HCT116 (cell line): Measurements from ENCODE around the gene TGOLN2. TPM values are rescaled to one million over a fixed set of nuclear protein-coding genes. Genes with fewer than 3 reads are reported as not detected.

ENCODE experiments used
- ATAC-seq: fragments of 200-7000 bp; cut with Tn5 transposase; 2 replicates; pipeline ENCODE4 v1.9.1; 2020; ENCODE audit warnings: mild to moderate bottlenecking, moderate library complexity
- BruUV-seq: library from RNA; stranded (reverse); fragments of 400-500 nt; replicated peaks from 2 replicates; lab custom pipeline; 2021; lab: Mats Ljungman, UMichigan
- CTCF ChIA-PET: fragments of 300-600 bp; sonication (Branson Sonifier 250); formaldehyde crosslinking; loops from one replicate; lab custom pipeline; 2021; ENCODE audit warnings: antibody characterized with exemption; lab: Charles Lee
- POLR2A ChIA-PET: fragments of 300-600, 350-600 bp; sonication (Branson Sonifier 250); formaldehyde crosslinking; loops from one replicate; lab custom pipeline; 2021; ENCODE audit warnings: antibody characterized with exemption; lab: Charles Lee
- RAD21 ChIA-PET, 2 experiments: fragments of 300-600 bp; sonication (Branson Sonifier 250); formaldehyde crosslinking; loops; one replicate each; lab custom pipeline; 2023; ENCODE audit warnings: low total read pairs in 2 of 2; ENCODE audit not compliant: uncharacterized antibody in 2 of 2, unreplicated experiment in 2 of 2, low non-redundant PET in 1 of 2; lab: Charles Lee
- DNase-seq: peaks from one replicate; pipeline ENCODE4 v3.0.0-alpha.2; 2010; ENCODE audit warnings: low read depth, low spot score
- H2AFZ ChIP-seq: fragments of 200-600 bp; shearing (Covaris generic), sonication (generic); 2 replicates; pipeline ENCODE4 v1.6.1; 2017; ENCODE audit warnings: low read depth, mixed run types, mixed read lengths, antibody characterized with exemption, low read length; ENCODE audit not compliant: poor library complexity, severe bottlenecking
- H3K27ac ChIP-seq: 2 replicates; pipeline ENCODE4 v1.5.1; 2012; ENCODE audit warnings: low read depth, low read length
- H3K27me3 ChIP-seq: fragments of 200-600 bp; sonication (generic); 2 replicates; pipeline ENCODE4 v1.6.1; 2016; ENCODE audit warnings: mixed run types, low read length, mixed read lengths; ENCODE audit not compliant: insufficient read depth
- H3K36me3 ChIP-seq, 2 experiments: fragments of 200-500 bp in 1 of 2; fragments of 200-600 bp in 1 of 2; sonication (Bioruptor generic) in 1 of 2; sonication (generic) in 1 of 2; 2 replicates each; pipeline versions ENCODE4 v1.5.1 to v1.6.1; 2014 to 2016; ENCODE audit warnings: low read length in 2 of 2, inconsistent platforms in 1 of 2, mixed read lengths in 1 of 2, mixed run types in 1 of 2; ENCODE audit not compliant: insufficient read depth in 2 of 2, control insufficient read depth in 1 of 2
- H3K4me1 ChIP-seq, 2 experiments: fragments of 200-600 bp in 1 of 2; sonication (generic) in 1 of 2; 2 replicates each; pipeline versions ENCODE4 v1.5.1 to v1.6.1; 2012 to 2017; ENCODE audit warnings: low read length in 2 of 2, inconsistent platforms in 1 of 2, mild to moderate bottlenecking in 1 of 2, mixed read lengths in 1 of 2, mixed run types in 1 of 2, moderate library complexity in 1 of 2; ENCODE audit not compliant: insufficient read depth in 2 of 2, control insufficient read depth in 1 of 2
- H3K4me2 ChIP-seq: fragments of 200-600 bp; sonication (generic); 2 replicates; pipeline ENCODE4 v1.6.1; 2017; ENCODE audit warnings: mixed run types, low read length, mixed read lengths
- H3K4me3 ChIP-seq, 2 experiments: fragments of 200-600 bp in 1 of 2; sonication (generic) in 1 of 2; replicated peaks in 1 of 2; 2 replicates each; pipeline ENCODE4 v1.5.1; 2011 to 2016; ENCODE audit warnings: low read length in 2 of 2, control low read depth in 1 of 2, low read depth in 1 of 2, mild to moderate bottlenecking in 1 of 2, mixed read lengths in 1 of 2, mixed run types in 1 of 2
- H3K79me2 ChIP-seq: fragments of 200-600 bp; sonication (generic); 2 replicates; pipeline ENCODE4 v1.6.1; 2017; ENCODE audit warnings: mild to moderate bottlenecking, mixed run types, low read length, moderate library complexity, mixed read lengths; ENCODE audit not compliant: insufficient read depth
- H3K9ac ChIP-seq: fragments of 200-600 bp; sonication (generic); 2 replicates; pipeline ENCODE4 v1.6.1; 2016; ENCODE audit warnings: low read length, mixed read lengths
- H3K9me2 ChIP-seq: fragments of 200-600 bp; sonication (generic), shearing (Covaris generic); 2 replicates; pipeline ENCODE4 v1.6.1; 2017; ENCODE audit warnings: mixed run types, mild to moderate bottlenecking, moderate library complexity; ENCODE audit not compliant: insufficient read depth
- H3K9me3 ChIP-seq, 2 experiments: fragments of 200-500 bp in 1 of 2; fragments of 200-600 bp in 1 of 2; sonication (Bioruptor generic) in 1 of 2; sonication (generic) in 1 of 2; 2 replicates each; pipeline ENCODE4 v1.6.1; 2014 to 2017; ENCODE audit warnings: low read length in 2 of 2, mixed read lengths in 2 of 2, inconsistent platforms in 1 of 2, low read depth in 1 of 2, mild to moderate bottlenecking in 1 of 2, mixed run types in 1 of 2, moderate library complexity in 1 of 2; ENCODE audit not compliant: control insufficient read depth in 1 of 2, insufficient read depth in 1 of 2
- H4K20me1 ChIP-seq: fragments of 200-600 bp; sonication (generic), shearing (Covaris generic); 2 replicates; pipeline ENCODE4 v1.6.1; 2017; ENCODE audit warnings: mixed run types, mild to moderate bottlenecking, moderate library complexity; ENCODE audit not compliant: insufficient read depth
- EZH2 ChIP-seq: fragments of 200-600 bp; sonication (generic); IDR thresholded peaks from 2 replicates; pipeline ENCODE4 v1.6.1; 2017; ENCODE audit warnings: antibody characterized with exemption, mixed run types
- POLR2A ChIP-seq: IDR thresholded peaks from 2 replicates; pipeline ENCODE4 v1.7.0; 2011; ENCODE audit warnings: borderline replicate concordance; ENCODE audit not compliant: insufficient read depth, insufficient read length; ENCODE audit errors: extremely low read depth
- SP1 ChIP-seq: IDR thresholded peaks from 2 replicates; pipeline ENCODE4 v1.6.1; 2012; ENCODE audit warnings: low read depth
- YY1 ChIP-seq: IDR thresholded peaks from 2 replicates; pipeline ENCODE4 v1.6.1; 2011; ENCODE audit warnings: low read length, low read depth, moderate library complexity, mild to moderate bottlenecking; ENCODE audit not compliant: insufficient replicate concordance; ENCODE audit errors: extremely low read depth
- intact Hi-C: fragments of 100-400 bp; cut with micrococcal nuclease; formaldehyde crosslinking; loops from 2 replicates; pipeline ENCODE4 v1.10.0; 2022
- total RNA-seq: library from RNA; stranded (reverse); gene quantifications from one replicate; pipeline ENCODE4 v1.2.1, GENCODE V29; 2021; ENCODE audit not compliant: unreplicated experiment
- TF ChIP-seq, protein P1 (sequence below): IDR thresholded peaks from 2 replicates; pipeline ENCODE4 v1.6.1; 2012

Gene TGOLN2
- total RNA-seq, 1 experiment from 2014 or later, result 43.2 TPM

DNA sequence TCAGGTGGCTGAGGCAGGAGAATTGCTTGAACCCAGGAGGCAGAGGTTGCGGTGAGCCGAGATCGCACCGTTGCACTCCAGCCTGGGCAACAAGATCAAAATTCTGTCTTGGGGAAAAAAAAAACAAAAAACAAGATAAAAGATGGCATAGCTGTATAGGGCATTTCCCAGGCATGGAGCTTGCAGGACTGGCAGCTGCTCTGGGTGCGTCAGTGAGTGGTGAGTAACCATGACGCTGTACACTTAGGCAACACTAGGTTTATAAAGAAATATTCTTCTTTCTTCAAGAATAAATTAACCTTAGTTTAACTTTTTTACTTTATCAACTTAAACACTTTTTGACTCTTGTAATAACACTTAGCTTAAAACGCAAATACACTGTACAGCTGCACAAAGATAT, 15.4 kb downstream of the TGOLN2 start (continued):
- TF ChIP-seq YY1, result no peak

DNA sequence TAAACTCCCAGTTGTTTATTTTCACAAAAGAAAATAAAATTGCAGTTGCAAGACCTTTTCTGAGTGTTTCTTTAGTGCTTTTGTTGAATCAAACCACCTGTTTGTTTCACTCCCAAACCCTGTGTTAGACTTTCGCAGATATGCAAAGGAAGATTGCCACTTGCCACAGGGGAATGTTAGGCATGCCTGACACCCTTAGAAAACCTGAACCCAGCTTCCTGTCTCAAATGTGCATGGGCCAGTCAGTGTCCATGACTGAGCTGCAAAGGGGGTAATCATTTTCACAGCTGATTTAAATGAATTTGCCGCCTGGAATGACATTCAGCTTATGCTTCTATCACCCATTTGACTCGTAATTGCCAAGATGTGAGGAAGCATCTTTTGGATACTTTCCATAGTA, 17.5 kb downstream of the TGOLN2 start:
- H3K36me3 ChIP-seq, result no peaks in the 10 kb centered on the region; a peak in 1 of 4 replicates
- ATAC-seq (no peak), DNase-seq (no peak)
- H3K4me3 ChIP-seq, result no peak overlapping the region
- no peaks in the 10 kb centered on the region for H4K20me1 ChIP-seq
- no peak overlapping the region for H3K9ac ChIP-seq
- no peaks in the 10 kb centered on the region for H3K4me1 ChIP-seq
- intact Hi-C loops, result no loop called here
- ChIA-PET POLR2A (no interaction called here), CTCF (no interaction called here), RAD21 (no interaction called here)
- no peaks in the 10 kb centered on the region for H3K79me2 ChIP-seq
- H3K9me2 ChIP-seq, result no peaks in the 10 kb centered on the region
- no peaks in the 10 kb centered on the region for H3K9me3 ChIP-seq
- BruUV-seq, result no TSS peak
- H2AFZ ChIP-seq, result no peak overlapping the region
- H3K4me2 ChIP-seq, result no peak overlapping the region
- TF ChIP-seq SP1 (no peak), POLR2A (no peak)
- H3K27ac ChIP-seq, result no peak overlapping the region
- no peaks in the 10 kb centered on the region for H3K27me3 ChIP-seq

DNA sequence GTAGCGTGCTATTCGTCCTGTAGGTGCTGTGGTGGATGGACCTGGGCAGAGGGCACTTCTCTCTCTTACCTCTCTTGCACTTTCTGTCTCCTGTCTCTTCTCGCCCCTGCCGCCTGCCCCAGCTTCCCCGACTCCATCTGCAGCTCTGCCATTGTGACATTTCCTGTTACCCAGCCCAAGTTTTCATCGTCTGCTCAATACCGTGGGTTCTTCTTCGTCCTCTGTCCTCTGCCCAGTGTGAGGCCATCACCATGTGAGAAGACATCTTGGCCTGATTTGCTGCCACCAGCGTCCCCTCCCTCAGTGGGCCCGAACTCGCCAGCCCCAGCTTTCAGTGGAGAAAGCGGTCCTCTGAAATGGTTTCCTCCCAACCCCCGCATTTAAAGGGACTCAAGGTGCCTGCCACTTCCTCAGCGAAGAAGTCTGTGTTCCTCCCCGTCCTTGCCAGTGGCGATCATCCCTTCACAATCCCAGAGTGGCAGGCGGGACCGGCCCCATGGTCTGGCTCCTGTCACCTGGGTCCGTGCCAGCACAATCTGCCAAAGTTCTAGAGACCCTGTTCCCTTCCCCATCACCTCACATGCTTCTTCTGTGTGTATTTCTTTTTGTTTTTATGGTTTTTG, 18.0 kb downstream of the TGOLN2 start:
- intact Hi-C loops, result no loop called here
- Histone ChIP-seq H3K9ac (no peak overlapping the region), H3K4me1 (no peaks in the 10 kb centered on the region), H3K9me3 (no peaks in the 10 kb centered on the region), H3K79me2 (no peaks in the 10 kb centered on the region), H3K27ac (no peak overlapping the region), H4K20me1 (no peaks in the 10 kb centered on the region), H3K36me3 (no peaks in the 10 kb centered on the region), H3K4me3 (no peak overlapping the region), H3K9me2 (no peaks in the 10 kb centered on the region), H3K4me2 (no peak overlapping the region), H3K27me3 (no peaks in the 10 kb centered on the region), H2AFZ (no peak overlapping the region)
- DNase-seq (no peak), ATAC-seq (no peak)
- CTCF ChIA-PET, result no interaction called here
- TF ChIP-seq, protein P1, sequence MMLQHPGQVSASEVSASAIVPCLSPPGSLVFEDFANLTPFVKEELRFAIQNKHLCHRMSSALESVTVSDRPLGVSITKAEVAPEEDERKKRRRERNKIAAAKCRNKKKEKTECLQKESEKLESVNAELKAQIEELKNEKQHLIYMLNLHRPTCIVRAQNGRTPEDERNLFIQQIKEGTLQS, result no peak
- no peak for TF ChIP-seq EZH2
- POLR2A ChIA-PET, result interaction anchor here (0.7 kb wide), 1 partner anchor 402 kb away, joined by 3 read pairs; no protein-coding TSS in a partner anchor
- BruUV-seq, result TSS peak; percentile 71
- RAD21 ChIA-PET, result no interaction called here
